Endodermal cell (in vitro differentiated cells): ENCODE results near the gene VAV2. TPM values are rescaled to one million over a fixed set of nuclear protein-coding genes. Genes with fewer than 3 reads are reported as not detected.

ENCODE experiments used
- DNase-seq: peaks from one replicate; pipeline ENCODE4 v3.0.0-alpha.2; 2017
- H3K27ac ChIP-seq: 2 replicates; pipeline ENCODE4 v1.5.1; 2013; ENCODE audit warnings: mild to moderate bottlenecking, low read depth, low read length, moderate library complexity
- H3K27me3 ChIP-seq: 2 replicates; pipeline ENCODE4 v1.6.1; 2013; ENCODE audit warnings: mild to moderate bottlenecking, low read length, moderate library complexity; ENCODE audit not compliant: insufficient read depth, control insufficient read depth, poor library complexity, severe bottlenecking
- H3K36me3 ChIP-seq: 2 replicates; pipeline ENCODE4 v1.7.0; 2013; ENCODE audit warnings: mild to moderate bottlenecking, low read length, moderate library complexity; ENCODE audit not compliant: control insufficient read depth, insufficient read depth
- H3K4me1 ChIP-seq: one replicate; pipeline ENCODE4 v1.7.0; 2013; ENCODE audit warnings: low read length; ENCODE audit not compliant: control insufficient read depth, insufficient read depth
- H3K4me3 ChIP-seq: 2 replicates; pipeline ENCODE4 v1.5.1; 2013; ENCODE audit warnings: mild to moderate bottlenecking, low read length, moderate library complexity
- H3K9ac ChIP-seq: 2 replicates; pipeline ENCODE4 v1.6.1; 2013; ENCODE audit warnings: mild to moderate bottlenecking, low read length, moderate library complexity; ENCODE audit not compliant: poor library complexity, severe bottlenecking; ENCODE audit errors: extremely low read depth
- H3K9me3 ChIP-seq: 2 replicates; pipeline ENCODE4 v1.6.1; 2013; ENCODE audit warnings: mild to moderate bottlenecking, low read length, moderate library complexity; ENCODE audit not compliant: control insufficient read depth
- H3K27ac Mint-ChIP-seq: 2 replicates; pipeline ENCODE4 v1.8.0; 2020; ENCODE audit warnings: mixed read lengths
- H3K27me3 Mint-ChIP-seq: 2 replicates; pipeline ENCODE4 v1.8.0; 2021; ENCODE audit warnings: mild to moderate bottlenecking, mixed read lengths; ENCODE audit not compliant: insufficient read depth
- H3K36me3 Mint-ChIP-seq: 2 replicates; pipeline ENCODE4 v1.8.0; 2020; ENCODE audit warnings: low read depth, mixed read lengths
- H3K4me1 Mint-ChIP-seq: 2 replicates; pipeline ENCODE4 v1.8.0; 2020; ENCODE audit warnings: mixed read lengths
- H3K4me3 Mint-ChIP-seq: 2 replicates; pipeline ENCODE4 v1.8.0; 2020; ENCODE audit warnings: mild to moderate bottlenecking, moderate library complexity, mixed read lengths
- H3K9me3 Mint-ChIP-seq: 2 replicates; pipeline ENCODE4 v1.8.0; 2020; ENCODE audit warnings: mild to moderate bottlenecking, mixed read lengths
- WGBS, 2 experiments: methylation state at CpG; one replicate each; pipeline versions ENCODE4 v1.1.5 to v1.1.7; 2013; ENCODE audit warnings: missing lambda C conversion rate in 2 of 2, mixed read lengths in 1 of 2; ENCODE audit not compliant: insufficient coverage in 1 of 2, insufficient read length in 1 of 2; 5-methylcytosine and 5-hydroxymethylcytosine counted together
- total RNA-seq, 2 donors: library from RNA; stranded (reverse); fragmentation: NEBNext Ultra II Directional in 1 of 2; extraction: Animal tissue kit (Norgen Biotek cat#: 25700) in 1 of 2; gene quantifications; 2 replicates in 1 of 2; 3 replicates in 1 of 2; pipeline ENCODE4 v1.2.1, GENCODE V29; 2021
- TF ChIP-seq, protein P1 (sequence below): fragments of 200-600 bp; sonication (generic); conservative IDR thresholded peaks from 2 replicates; pipeline ENCODE4 v1.5.0; 2021; ENCODE audit warnings: antibody characterized with exemption, mild to moderate bottlenecking

The VAV2 gene
- total RNA-seq, 2 donors from 2014 or later = 29.8 to 35.9 TPM

GRCh38 chr9:133838859-133839507 lies 153.1 kb downstream of the VAV2 start:
- no peak overlapping the region for H3K27ac Mint-ChIP-seq
- Histone ChIP-seq H3K9ac (no peak overlapping the region), H3K4me3 (no peak overlapping the region), H3K4me1 (no peaks in the 10 kb centered on the region), H3K36me3 (no peaks in the 10 kb centered on the region), H3K9me3 (no peaks in the 10 kb centered on the region), H3K27me3 (no peaks in the 10 kb centered on the region), H3K27ac (no peak overlapping the region)
- H3K36me3 Mint-ChIP-seq = no peaks in the 10 kb centered on the region
- no peak for DNase-seq
- no peaks in the 10 kb centered on the region for H3K9me3 Mint-ChIP-seq
- H3K4me3 Mint-ChIP-seq = no peak overlapping the region
- 85 to 94% methylated on average over 3 to 5 of the region's 5 CpGs for WGBS, 2 experiments
- peaks cover 17% of the 10 kb centered on the region for H3K4me1 Mint-ChIP-seq
- no peaks in the 10 kb centered on the region for H3K27me3 Mint-ChIP-seq
- TF ChIP-seq, protein P1, sequence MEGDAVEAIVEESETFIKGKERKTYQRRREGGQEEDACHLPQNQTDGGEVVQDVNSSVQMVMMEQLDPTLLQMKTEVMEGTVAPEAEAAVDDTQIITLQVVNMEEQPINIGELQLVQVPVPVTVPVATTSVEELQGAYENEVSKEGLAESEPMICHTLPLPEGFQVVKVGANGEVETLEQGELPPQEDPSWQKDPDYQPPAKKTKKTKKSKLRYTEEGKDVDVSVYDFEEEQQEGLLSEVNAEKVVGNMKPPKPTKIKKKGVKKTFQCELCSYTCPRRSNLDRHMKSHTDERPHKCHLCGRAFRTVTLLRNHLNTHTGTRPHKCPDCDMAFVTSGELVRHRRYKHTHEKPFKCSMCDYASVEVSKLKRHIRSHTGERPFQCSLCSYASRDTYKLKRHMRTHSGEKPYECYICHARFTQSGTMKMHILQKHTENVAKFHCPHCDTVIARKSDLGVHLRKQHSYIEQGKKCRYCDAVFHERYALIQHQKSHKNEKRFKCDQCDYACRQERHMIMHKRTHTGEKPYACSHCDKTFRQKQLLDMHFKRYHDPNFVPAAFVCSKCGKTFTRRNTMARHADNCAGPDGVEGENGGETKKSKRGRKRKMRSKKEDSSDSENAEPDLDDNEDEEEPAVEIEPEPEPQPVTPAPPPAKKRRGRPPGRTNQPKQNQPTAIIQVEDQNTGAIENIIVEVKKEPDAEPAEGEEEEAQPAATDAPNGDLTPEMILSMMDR = no peak

- Histone ChIP-seq H3K9ac (no peak overlapping the region), H3K36me3 (no peaks in the 10 kb centered on the region), H3K27me3 (no peaks in the 10 kb centered on the region), H3K27ac (peak overlapping the region; percentile 53), H3K9me3 (no peaks in the 10 kb centered on the region), H3K4me1 (no peaks in the 10 kb centered on the region), H3K4me3 (no peak overlapping the region)
- 91 to 97% methylated on average over 3 to 12 of the region's 13 CpGs for WGBS, 2 experiments
- no peaks in the 10 kb centered on the region for H3K27me3 Mint-ChIP-seq
- no peaks in the 10 kb centered on the region for H3K36me3 Mint-ChIP-seq
- no peak for DNase-seq
- peaks cover 17% of the 10 kb centered on the region for H3K4me1 Mint-ChIP-seq
- no peak overlapping the region for H3K4me3 Mint-ChIP-seq
- no peaks in the 10 kb centered on the region for H3K9me3 Mint-ChIP-seq
- no peak overlapping the region for H3K27ac Mint-ChIP-seq
- TF ChIP-seq, protein P1 = no peak
These were observed 154.2 kb downstream of the VAV2 start for GRCh38 chr9:133837627-133838597.

DNA sequence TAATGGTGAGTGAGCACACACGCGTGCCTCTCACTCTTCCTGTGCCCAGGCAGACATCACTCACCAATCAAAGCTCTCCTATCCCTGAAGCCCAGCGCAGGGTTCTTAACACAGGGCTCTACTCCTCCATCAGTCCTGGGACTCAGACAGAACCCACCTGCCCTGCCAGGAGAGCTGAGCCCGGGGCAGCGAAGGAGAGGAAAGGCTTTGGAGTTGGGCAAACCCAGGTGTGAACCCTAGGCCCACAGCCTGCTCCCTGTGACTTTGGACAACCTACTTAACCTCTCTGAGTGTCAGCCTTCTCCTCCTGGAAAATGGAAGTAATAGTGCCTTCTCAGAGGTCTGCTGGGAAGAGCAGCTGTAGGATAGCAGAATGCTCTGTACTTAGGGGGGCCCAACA lies 155.3 kb downstream of the VAV2 start:
- H3K27ac ChIP-seq = no peak overlapping the region
- no peaks in the 10 kb centered on the region for H3K9me3 Mint-ChIP-seq
- H3K27ac Mint-ChIP-seq = no peak overlapping the region
- H3K4me1 Mint-ChIP-seq = peaks cover 17% of the 10 kb centered on the region
- no peak overlapping the region for H3K4me3 Mint-ChIP-seq
- DNase-seq = no peak
- H3K9ac ChIP-seq = no peak overlapping the region
- H3K9me3 ChIP-seq = no peaks in the 10 kb centered on the region
- H3K4me3 ChIP-seq = no peak overlapping the region
- no peaks in the 10 kb centered on the region for H3K36me3 Mint-ChIP-seq
- no peaks in the 10 kb centered on the region for H3K27me3 ChIP-seq
- H3K27me3 Mint-ChIP-seq = no peaks in the 10 kb centered on the region
- H3K36me3 ChIP-seq = no peaks in the 10 kb centered on the region
- no peaks in the 10 kb centered on the region for H3K4me1 ChIP-seq
- 91 to 96% methylated on average over 4 to 5 of the region's 5 CpGs for WGBS, 2 experiments
- TF ChIP-seq, protein P1 = no peak
